Nephron progenitor cell (in vitro differentiated cells): ENCODE data around the gene NR2E1.

Source experiments
- DNase-seq: peaks from one replicate; pipeline ENCODE4 v3.0.0; 2021
- H3K27ac Mint-ChIP-seq: 2 replicates; pipeline ENCODE4 v1.8.0; 2021; ENCODE audit warnings: mild to moderate bottlenecking, moderate library complexity, mixed read lengths
- H3K27me3 Mint-ChIP-seq: 2 replicates; pipeline ENCODE4 v1.8.0; 2021; ENCODE audit warnings: mild to moderate bottlenecking, low read depth, mixed read lengths; ENCODE audit not compliant: poor library complexity
- H3K36me3 Mint-ChIP-seq: 2 replicates; pipeline ENCODE4 v1.8.0; 2021; ENCODE audit warnings: low read depth, mixed read lengths
- H3K4me1 Mint-ChIP-seq: 2 replicates; pipeline ENCODE4 v1.8.0; 2021; ENCODE audit warnings: mixed read lengths
- H3K4me3 Mint-ChIP-seq: 2 replicates; pipeline ENCODE4 v1.8.0; 2021; ENCODE audit warnings: mild to moderate bottlenecking, moderate library complexity, mixed read lengths
- H3K9me3 Mint-ChIP-seq: 2 replicates; pipeline ENCODE4 v1.8.0; 2021; ENCODE audit warnings: mild to moderate bottlenecking, moderate library complexity, mixed read lengths
- TF ChIP-seq, protein P1 (sequence below): fragments of 200-600 bp; sonication (generic); IDR thresholded peaks from 2 replicates; pipeline ENCODE4 v1.5.0; 2021; ENCODE audit warnings: antibody characterized with exemption

The NR2E1 gene

DNA sequence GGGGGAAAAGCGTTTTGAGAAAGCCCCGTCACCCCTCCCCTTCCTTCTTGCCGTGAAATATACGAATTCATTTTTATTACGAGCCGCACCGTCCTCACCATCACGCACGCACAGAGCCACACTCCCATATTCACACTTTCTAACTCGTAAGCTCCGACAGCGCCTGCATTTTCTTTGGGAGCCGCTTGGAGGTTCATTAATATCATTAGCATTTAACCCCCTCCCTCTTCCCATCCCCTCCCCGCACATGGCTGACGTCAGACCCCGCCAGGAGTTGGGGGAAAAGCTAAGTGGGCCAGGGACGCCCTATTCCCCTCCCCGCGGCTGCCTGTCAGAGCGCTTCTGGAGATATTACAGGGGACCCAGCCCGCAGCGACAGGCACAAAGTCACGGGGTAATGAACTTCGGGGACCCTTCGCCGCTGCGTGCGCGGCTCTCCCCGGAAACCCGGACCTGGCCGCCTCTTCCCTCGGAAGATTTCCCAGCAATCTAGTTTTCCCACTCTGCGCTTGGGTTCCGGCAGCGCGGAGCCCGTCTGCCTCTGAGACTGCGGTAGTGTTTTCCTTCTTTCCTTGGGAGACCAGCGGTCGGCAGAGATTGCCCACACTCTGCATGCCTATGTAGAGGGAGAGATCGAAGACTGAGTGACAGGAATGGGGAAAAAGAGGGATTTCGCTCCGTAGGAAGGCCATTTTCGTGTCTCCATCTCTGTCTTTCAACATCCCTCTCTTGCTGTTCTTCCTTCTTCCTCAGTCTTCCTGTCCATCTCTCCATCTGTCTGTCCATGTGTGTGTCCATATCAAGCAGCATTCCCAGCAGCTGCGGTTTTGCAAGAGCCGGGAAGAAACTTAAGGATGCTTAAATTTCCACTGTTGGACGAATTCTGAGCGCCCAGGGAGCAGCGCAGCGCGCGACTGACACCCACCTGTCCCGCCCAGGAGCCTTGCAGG lies at the start of gene NR2E1:
Gene NR2E1, plus strand, starts transcription at position 309 of the 950 bp plus-strand sequence. CDS start 744 bp downstream, outside the sequence.
- Mint-ChIP-seq H3K36me3 (no peaks in the 10 kb centered on the region), H3K27me3 (peaks cover 100% of the 10 kb centered on the region), H3K9me3 (no peaks in the 10 kb centered on the region), H3K4me1 (peaks cover 30% of the 10 kb centered on the region), H3K27ac (no peak within 1 kb of the TSS), H3K4me3 (peak within 1 kb of the TSS; percentile 58)
- TF ChIP-seq, protein P1, sequence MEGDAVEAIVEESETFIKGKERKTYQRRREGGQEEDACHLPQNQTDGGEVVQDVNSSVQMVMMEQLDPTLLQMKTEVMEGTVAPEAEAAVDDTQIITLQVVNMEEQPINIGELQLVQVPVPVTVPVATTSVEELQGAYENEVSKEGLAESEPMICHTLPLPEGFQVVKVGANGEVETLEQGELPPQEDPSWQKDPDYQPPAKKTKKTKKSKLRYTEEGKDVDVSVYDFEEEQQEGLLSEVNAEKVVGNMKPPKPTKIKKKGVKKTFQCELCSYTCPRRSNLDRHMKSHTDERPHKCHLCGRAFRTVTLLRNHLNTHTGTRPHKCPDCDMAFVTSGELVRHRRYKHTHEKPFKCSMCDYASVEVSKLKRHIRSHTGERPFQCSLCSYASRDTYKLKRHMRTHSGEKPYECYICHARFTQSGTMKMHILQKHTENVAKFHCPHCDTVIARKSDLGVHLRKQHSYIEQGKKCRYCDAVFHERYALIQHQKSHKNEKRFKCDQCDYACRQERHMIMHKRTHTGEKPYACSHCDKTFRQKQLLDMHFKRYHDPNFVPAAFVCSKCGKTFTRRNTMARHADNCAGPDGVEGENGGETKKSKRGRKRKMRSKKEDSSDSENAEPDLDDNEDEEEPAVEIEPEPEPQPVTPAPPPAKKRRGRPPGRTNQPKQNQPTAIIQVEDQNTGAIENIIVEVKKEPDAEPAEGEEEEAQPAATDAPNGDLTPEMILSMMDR: no peak
- peak; percentile 37 for DNase-seq

DNA sequence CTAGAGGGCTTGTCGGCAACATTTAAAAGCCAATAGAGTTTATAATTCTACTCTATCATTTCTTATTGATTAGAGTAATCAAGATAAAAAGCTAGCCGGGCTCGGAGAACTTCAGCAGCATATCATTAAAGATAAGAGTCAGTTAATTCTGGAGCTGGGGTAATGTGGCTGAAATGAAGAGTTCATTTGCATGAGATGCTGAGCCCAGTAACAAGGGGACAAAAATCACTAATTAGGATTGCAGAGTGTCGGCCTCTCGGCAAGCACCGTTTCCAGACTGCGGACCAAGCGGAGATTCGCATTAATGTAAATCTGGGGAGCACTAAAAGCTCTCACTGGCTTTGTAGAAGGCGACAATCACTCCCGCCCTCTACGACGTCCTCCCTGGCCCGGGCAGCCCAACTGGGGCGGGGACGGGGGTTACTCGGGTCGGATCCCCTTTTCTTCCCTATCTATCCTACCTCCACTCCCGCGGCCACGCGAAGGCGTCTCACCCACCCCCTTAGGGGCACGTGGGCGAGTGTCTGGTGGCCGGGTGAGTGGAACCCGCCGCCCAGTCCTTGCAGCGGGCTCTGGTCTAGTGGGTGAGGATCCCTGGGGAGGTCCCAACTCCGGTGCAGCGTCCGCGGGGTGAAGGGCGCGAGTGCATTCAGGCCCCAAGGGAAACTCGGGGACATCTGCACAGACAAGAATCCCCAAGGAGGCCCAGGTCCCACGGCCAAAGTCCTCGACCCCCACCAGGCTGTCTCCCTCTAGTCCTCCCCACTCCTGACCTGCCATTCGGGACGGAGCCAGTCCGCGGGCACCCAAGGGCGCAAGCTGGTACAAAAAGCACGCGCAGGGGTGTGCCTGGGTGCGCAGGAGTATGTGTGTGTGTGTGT lies 49.0 kb upstream of the NR2E1 start:
- Mint-ChIP-seq H3K9me3 (no peaks in the 10 kb centered on the region), H3K4me1 (peaks cover 34% of the 10 kb centered on the region), H3K27ac (no peak overlapping the region), H3K36me3 (no peaks in the 10 kb centered on the region), H3K4me3 (peak overlapping the region; percentile 74), H3K27me3 (peaks cover 100% of the 10 kb centered on the region)
- TF ChIP-seq, protein P1: no peak
- peak; percentile 12 for DNase-seq

DNA sequence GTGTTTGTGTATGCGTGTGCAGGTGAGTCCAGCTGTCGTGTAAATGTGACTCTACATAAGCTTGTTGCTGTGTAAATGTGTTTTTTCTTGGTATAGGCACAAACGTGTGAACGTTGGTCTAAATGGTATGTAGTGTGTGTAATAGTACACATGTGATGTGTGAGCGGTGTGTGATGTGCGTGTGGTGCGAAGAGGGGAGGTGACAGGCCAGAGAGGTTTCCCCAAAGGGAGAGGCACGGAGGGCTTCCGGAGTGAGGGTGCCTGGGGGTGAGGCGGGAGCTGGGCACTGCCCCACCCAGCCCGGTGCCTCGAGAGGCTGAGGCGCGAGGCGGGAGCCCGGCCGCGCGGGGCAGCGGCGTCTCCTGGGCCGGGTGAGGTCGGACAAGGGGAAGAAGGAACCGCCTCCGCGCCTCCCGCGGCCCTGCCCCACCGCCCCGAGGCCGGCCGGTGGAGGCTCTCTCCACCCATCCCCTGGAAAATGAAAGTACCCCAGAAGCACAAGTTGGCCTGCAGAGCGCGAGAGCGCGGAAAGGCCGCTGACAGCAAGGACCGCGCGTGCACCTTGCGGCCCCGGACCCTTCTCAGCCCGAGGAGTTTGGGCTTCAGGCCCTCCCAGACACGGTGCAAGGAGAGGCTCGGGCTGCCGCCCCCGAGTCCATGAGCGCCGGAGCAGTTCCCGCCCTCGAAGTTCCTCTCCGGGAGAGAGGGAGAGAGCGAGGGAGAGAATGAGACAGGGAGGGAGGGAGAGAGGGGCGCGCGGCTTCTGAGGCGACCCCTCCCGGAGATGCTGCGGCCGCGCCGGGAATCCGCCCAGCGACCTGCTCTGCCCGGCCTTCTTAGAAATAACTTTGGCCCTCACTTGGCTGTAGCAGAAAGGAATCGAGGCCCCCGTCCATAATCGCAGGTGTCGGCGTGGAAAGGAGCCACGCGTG lies 48.1 kb upstream of the NR2E1 start:
- no peaks in the 10 kb centered on the region for H3K36me3 Mint-ChIP-seq

DNA sequence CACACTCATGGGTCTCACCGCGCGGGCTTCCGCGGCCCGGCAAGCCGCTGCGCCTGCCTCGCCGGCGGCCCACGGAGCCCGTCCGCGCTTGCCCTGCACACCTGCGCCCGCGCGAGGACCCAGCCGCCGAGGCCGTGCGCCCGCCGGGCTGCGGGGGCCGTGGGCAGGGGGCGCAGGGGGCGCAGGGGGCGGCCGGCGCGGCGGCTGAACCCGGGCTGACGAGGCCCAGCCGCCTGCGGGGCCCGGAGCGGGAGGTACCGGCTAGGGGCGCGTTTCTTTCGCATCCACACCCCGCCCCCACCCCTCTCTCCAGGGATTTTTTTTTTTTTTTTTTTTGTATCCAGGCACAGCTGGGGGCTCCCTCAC lies 47.5 kb upstream of the NR2E1 start:
- no peaks in the 10 kb centered on the region for H3K36me3 Mint-ChIP-seq
- no peaks in the 10 kb centered on the region for H3K9me3 Mint-ChIP-seq
- peak; percentile 18 for DNase-seq
- H3K27ac Mint-ChIP-seq: no peak overlapping the region
- TF ChIP-seq, protein P1: no peak
- H3K27me3 Mint-ChIP-seq: peaks cover 100% of the 10 kb centered on the region
- no peak overlapping the region for H3K4me3 Mint-ChIP-seq
- H3K4me1 Mint-ChIP-seq: peaks cover 36% of the 10 kb centered on the region

More for the DNA sequence above, 48.1 kb upstream of the NR2E1 start:
- H3K27ac Mint-ChIP-seq: no peak overlapping the region
- H3K4me1 Mint-ChIP-seq: peaks cover 34% of the 10 kb centered on the region
- DNase-seq: peak; percentile 38
- TF ChIP-seq, protein P1: no peak
- no peaks in the 10 kb centered on the region for H3K9me3 Mint-ChIP-seq
- H3K27me3 Mint-ChIP-seq: peaks cover 100% of the 10 kb centered on the region
- peak overlapping the region; percentile 74 for H3K4me3 Mint-ChIP-seq
